HepG2 (cell line): ENCODE data around the gene CALN1. TPM values are rescaled to one million over a fixed set of nuclear protein-coding genes. Genes with fewer than 3 reads are reported as not detected.

Experiments used
- HNRNPK ChIP-seq: fragments of 200-400 bp; formaldehyde crosslinking; IDR thresholded peaks from 2 replicates; pipeline ENCODE4 v1.6.1; 2018; ENCODE audit warnings: low read length, low read depth, moderate library complexity, mild to moderate bottlenecking; ENCODE audit not compliant: poor library complexity, severe bottlenecking
- SIX1 ChIP-seq: sonication (generic); formaldehyde crosslinking; IDR thresholded peaks from 2 replicates; pipeline ENCODE4 v1.4.0; 2020; ENCODE audit warnings: missing genetic modification reagents, borderline replicate concordance
- TOPORS ChIP-seq: sonication (generic); formaldehyde crosslinking; IDR thresholded peaks from 2 replicates; pipeline ENCODE4 v1.8.0; 2023; ENCODE audit warnings: mild to moderate bottlenecking, missing genetic modification reagents
- ZNF768 ChIP-seq: sonication (generic); formaldehyde crosslinking; IDR thresholded peaks from 2 replicates; pipeline ENCODE4 v1.4.0; 2020; ENCODE audit warnings: missing genetic modification reagents
- polyA plus RNA-seq, 8 experiments: library from polyadenylated mRNA; depleted of rRNA in 3 of 8; stranded (reverse) in 7 of 8; unstranded in 1 of 8; fragments of >200 nt; fragmentation: Illumina TruSeq in 4 of 8; extraction: Trizol in 4 of 8; gene quantifications; 2 replicates each; pipeline versions ENCODE4 v1.2.1 to v1.2.3, GENCODE V29; 2011 to 2016; ENCODE audit warnings: low read depth in 4 of 8, missing spikeins in 1 of 8, mixed read lengths in 1 of 8; ENCODE audit not compliant: insufficient read depth in 1 of 8
- total RNA-seq, 5 experiments: library from RNA; depleted of rRNA; stranded (reverse); fragments of >200 nt; fragmentation: Illumina TruSeq; extraction: Trizol; gene quantifications; 2 replicates each; pipeline ENCODE4 v1.2.3, GENCODE V29; 2016; ENCODE audit warnings: low read depth in 1 of 5
- TF ChIP-seq, protein P1 (sequence below): sonication (generic); IDR thresholded peaks from 2 replicates; pipeline ENCODE4 v1.6.1; 2016; ENCODE audit warnings: low read depth, borderline replicate concordance
- TF ChIP-seq, protein P2 (sequence below): sonication (generic); formaldehyde crosslinking; IDR thresholded peaks from 2 replicates; pipeline ENCODE4 v1.5.0; 2020; ENCODE audit warnings: mild to moderate bottlenecking, missing genetic modification reagents, moderate library complexity
- TF ChIP-seq, protein P3 (sequence below): sonication (generic); formaldehyde crosslinking; IDR thresholded peaks from 2 replicates; pipeline ENCODE4 v1.5.1; 2020; ENCODE audit warnings: missing genetic modification reagents, mild to moderate bottlenecking, borderline replicate concordance
- TF ChIP-seq, protein P4 (sequence below): sonication (generic); formaldehyde crosslinking; IDR thresholded peaks from 2 replicates; pipeline ENCODE4 v1.5.1; 2020; ENCODE audit warnings: missing genetic modification reagents, mild to moderate bottlenecking, borderline replicate concordance
- TF ChIP-seq, protein P5 (sequence below): IDR thresholded peaks from 2 replicates; pipeline ENCODE4 v1.6.1; 2016; ENCODE audit warnings: missing compliant biosample characterization, missing genetic modification reagents, borderline replicate concordance
- TF ChIP-seq, protein P6 (sequence below): sonication (generic); formaldehyde crosslinking; IDR thresholded peaks from 2 replicates; pipeline ENCODE4 v1.4.0; 2020; ENCODE audit warnings: missing genetic modification reagents

The CALN1 gene
- total and polyA plus RNA-seq, 2 of the 13 experiments (the other 11 are each of a cell fraction or from before 2014, with no cell fraction given) = not detected

DNA sequence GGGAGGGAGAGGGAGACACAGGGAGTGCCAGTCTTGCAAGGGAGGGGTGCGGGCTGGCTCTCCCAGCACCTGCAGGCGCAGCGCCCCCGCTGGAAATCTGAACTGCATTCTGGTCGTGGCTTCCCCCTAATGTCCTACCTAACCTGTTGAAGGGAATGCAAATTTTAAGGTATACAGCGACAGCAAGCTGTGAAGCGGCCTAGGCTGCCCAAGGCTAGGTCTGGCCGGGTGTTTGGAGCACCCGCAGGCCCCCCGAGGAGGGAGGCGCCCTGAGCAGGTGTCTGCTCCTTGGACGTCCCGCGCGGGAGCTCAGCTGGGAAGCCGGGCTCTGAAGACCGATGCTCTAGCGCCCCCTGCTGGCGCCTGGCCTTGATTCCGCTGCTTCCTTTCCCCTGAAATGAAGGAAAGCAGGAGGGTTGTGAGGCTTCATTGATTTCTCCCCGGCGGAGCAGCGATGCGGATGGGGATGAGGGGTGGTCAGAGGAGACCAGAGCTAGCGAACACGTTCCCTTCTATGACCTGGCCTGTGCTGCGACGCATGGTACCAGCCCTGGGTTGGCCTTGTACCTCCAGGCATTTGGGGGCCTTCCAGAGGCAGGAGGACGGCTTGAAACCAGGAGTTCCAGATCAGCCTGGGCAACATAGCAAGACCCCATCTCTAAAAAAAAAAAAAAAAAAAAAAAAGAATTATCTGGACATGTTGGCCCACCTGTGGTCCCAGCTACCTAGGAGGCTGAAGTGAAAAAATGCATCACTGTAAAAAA is 678.8 kb downstream of the CALN1 start (continued):
- TF ChIP-seq, protein P1, sequence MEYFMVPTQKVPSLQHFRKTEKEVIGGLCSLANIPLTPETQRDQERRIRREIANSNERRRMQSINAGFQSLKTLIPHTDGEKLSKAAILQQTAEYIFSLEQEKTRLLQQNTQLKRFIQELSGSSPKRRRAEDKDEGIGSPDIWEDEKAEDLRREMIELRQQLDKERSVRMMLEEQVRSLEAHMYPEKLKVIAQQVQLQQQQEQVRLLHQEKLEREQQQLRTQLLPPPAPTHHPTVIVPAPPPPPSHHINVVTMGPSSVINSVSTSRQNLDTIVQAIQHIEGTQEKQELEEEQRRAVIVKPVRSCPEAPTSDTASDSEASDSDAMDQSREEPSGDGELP = peak; percentile 80; the same call in 1 of the 2 replicates
- TF ChIP-seq, protein P2, sequence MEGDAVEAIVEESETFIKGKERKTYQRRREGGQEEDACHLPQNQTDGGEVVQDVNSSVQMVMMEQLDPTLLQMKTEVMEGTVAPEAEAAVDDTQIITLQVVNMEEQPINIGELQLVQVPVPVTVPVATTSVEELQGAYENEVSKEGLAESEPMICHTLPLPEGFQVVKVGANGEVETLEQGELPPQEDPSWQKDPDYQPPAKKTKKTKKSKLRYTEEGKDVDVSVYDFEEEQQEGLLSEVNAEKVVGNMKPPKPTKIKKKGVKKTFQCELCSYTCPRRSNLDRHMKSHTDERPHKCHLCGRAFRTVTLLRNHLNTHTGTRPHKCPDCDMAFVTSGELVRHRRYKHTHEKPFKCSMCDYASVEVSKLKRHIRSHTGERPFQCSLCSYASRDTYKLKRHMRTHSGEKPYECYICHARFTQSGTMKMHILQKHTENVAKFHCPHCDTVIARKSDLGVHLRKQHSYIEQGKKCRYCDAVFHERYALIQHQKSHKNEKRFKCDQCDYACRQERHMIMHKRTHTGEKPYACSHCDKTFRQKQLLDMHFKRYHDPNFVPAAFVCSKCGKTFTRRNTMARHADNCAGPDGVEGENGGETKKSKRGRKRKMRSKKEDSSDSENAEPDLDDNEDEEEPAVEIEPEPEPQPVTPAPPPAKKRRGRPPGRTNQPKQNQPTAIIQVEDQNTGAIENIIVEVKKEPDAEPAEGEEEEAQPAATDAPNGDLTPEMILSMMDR (CRISPR knock-in tag) = peak; percentile 93
- TF ChIP-seq TOPORS (no peak), SIX1 (no peak), ZNF768 (CRISPR knock-in tag) (peak; percentile 27; the same call in 1 of the 2 replicates), HNRNPK (peak; percentile 50)
- TF ChIP-seq, protein P3, sequence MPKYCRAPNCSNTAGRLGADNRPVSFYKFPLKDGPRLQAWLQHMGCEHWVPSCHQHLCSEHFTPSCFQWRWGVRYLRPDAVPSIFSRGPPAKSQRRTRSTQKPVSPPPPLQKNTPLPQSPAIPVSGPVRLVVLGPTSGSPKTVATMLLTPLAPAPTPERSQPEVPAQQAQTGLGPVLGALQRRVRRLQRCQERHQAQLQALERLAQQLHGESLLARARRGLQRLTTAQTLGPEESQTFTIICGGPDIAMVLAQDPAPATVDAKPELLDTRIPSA (CRISPR knock-in tag) = no peak
- TF ChIP-seq, protein P4, sequence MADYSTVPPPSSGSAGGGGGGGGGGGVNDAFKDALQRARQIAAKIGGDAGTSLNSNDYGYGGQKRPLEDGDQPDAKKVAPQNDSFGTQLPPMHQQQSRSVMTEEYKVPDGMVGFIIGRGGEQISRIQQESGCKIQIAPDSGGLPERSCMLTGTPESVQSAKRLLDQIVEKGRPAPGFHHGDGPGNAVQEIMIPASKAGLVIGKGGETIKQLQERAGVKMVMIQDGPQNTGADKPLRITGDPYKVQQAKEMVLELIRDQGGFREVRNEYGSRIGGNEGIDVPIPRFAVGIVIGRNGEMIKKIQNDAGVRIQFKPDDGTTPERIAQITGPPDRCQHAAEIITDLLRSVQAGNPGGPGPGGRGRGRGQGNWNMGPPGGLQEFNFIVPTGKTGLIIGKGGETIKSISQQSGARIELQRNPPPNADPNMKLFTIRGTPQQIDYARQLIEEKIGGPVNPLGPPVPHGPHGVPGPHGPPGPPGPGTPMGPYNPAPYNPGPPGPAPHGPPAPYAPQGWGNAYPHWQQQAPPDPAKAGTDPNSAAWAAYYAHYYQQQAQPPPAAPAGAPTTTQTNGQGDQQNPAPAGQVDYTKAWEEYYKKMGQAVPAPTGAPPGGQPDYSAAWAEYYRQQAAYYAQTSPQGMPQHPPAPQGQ (CRISPR knock-in tag) = no peak
- TF ChIP-seq, protein P5, sequence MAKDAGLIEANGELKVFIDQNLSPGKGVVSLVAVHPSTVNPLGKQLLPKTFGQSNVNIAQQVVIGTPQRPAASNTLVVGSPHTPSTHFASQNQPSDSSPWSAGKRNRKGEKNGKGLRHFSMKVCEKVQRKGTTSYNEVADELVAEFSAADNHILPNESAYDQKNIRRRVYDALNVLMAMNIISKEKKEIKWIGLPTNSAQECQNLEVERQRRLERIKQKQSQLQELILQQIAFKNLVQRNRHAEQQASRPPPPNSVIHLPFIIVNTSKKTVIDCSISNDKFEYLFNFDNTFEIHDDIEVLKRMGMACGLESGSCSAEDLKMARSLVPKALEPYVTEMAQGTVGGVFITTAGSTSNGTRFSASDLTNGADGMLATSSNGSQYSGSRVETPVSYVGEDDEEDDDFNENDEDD (CRISPR knock-in tag) = peak; percentile 30; the same call in 1 of the 2 replicates
- TF ChIP-seq, protein P6, sequence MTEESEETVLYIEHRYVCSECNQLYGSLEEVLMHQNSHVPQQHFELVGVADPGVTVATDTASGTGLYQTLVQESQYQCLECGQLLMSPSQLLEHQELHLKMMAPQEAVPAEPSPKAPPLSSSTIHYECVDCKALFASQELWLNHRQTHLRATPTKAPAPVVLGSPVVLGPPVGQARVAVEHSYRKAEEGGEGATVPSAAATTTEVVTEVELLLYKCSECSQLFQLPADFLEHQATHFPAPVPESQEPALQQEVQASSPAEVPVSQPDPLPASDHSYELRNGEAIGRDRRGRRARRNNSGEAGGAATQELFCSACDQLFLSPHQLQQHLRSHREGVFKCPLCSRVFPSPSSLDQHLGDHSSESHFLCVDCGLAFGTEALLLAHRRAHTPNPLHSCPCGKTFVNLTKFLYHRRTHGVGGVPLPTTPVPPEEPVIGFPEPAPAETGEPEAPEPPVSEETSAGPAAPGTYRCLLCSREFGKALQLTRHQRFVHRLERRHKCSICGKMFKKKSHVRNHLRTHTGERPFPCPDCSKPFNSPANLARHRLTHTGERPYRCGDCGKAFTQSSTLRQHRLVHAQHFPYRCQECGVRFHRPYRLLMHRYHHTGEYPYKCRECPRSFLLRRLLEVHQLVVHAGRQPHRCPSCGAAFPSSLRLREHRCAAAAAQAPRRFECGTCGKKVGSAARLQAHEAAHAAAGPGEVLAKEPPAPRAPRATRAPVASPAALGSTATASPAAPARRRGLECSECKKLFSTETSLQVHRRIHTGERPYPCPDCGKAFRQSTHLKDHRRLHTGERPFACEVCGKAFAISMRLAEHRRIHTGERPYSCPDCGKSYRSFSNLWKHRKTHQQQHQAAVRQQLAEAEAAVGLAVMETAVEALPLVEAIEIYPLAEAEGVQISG (CRISPR knock-in tag) = peak; percentile 25; the same call in 1 of the 2 replicates
